Raji (cell line): ENCODE results near the gene RNF138.

Experiments used
- POLR2A ChIP-seq: IDR thresholded peaks from 2 replicates; pipeline ENCODE4 v1.6.1; 2011; ENCODE audit warnings: low read depth, low read length, control low read depth; ENCODE audit not compliant: insufficient read depth

The RNF138 gene, protein sequence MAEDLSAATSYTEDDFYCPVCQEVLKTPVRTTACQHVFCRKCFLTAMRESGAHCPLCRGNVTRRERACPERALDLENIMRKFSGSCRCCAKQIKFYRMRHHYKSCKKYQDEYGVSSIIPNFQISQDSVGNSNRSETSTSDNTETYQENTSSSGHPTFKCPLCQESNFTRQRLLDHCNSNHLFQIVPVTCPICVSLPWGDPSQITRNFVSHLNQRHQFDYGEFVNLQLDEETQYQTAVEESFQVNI

DNA sequence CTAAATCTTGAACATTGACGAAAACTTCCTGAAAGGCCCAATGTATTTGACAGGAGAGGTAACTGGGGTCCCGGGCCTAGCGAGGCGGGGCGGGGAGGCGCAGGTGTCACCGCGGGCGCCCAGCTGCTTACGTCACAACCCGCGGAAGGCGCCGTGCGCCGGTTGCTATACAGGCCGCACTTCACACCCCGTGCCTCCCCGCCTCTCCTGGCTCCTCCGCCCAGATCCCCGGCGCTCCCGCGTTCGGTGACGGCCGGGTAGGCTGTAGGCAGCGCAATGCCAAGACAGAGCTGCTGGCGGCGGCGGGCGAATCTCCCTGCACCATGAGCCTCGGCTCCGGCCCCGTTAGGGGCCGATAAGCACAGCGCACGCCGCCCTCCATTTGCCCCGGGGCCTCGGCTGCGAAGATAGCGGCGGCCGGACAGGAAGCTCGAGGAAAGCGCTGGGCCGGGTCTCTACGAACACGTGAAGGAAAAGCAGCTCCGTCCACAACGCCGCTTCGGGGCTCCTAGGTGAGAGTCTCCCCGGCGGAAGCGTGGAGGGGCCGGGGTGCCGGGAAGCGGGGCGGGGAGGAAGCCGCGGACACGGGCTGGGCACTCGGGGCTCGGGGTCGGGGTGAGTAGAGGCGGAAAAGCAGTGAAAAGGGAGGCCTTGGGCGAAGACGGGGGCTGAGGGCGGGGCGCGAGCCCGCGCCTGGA lies at the start of gene RNF138:
Gene RNF138, plus strand, starts transcription at position 151 of the 698 bp plus-strand sequence. CDS start 903 bp downstream, outside the sequence.
- TF ChIP-seq POLR2A = peak; percentile 76

DNA sequence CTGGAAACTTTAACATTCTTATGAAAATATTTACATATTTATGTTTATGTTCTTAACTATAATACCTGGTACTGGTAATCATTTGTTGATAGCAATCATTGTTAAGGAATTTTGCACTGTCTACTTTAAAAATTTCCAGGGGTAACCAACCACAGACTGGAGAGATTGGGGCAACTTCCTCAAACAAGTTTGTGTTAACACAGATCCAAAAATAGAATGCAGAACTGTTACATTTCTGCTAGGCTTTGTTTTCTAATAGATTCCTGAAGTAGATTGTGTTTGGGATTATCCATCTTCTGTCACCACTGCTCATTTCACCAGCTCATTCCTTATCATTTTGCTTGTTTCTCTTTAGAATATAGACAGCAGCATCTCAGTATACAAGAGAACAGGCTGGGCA lies 49.3 kb upstream of the RNF138 start:
- TF ChIP-seq POLR2A = no peak

GRCh38 chr18:32048507-32049091 lies 43.1 kb upstream of the RNF138 start:
- no peak for TF ChIP-seq POLR2A

DNA sequence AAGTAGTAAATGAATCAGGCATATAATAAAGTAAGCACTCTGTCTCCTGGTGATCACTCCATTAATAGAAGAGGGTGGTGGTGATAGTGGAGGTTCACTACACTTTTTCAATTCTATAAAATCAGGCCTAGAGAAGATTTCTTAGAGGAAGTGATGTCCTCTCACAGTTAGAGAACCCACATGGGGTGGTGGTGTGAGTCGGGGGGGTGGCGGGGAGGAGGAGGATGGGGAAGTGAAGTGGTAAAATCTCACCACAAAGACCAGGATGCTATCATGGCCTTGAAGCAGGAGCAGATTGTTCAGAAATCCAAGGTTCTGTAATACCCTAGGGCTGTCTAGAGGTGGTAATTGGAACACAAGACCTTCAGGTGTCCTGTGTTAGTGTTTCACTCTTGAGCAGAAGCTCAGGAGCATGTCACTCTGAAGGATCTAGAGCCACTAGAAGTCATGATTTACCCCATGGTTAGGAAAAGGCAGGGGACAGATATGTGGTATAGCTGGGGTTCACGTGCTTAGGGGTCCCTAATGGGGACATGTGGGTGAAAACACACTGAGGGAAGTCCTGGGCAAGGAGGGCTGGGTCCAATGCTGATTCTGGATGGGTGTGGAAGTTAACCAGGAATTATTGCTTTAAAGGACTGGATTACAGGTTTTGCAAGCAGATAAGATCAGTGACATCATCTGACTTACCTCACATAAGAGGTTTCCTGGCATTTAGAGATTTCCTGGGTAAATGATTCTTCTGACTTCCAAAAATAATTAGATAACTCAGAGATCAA lies 42.1 kb upstream of the RNF138 start:
- TF ChIP-seq POLR2A = no peak

DNA sequence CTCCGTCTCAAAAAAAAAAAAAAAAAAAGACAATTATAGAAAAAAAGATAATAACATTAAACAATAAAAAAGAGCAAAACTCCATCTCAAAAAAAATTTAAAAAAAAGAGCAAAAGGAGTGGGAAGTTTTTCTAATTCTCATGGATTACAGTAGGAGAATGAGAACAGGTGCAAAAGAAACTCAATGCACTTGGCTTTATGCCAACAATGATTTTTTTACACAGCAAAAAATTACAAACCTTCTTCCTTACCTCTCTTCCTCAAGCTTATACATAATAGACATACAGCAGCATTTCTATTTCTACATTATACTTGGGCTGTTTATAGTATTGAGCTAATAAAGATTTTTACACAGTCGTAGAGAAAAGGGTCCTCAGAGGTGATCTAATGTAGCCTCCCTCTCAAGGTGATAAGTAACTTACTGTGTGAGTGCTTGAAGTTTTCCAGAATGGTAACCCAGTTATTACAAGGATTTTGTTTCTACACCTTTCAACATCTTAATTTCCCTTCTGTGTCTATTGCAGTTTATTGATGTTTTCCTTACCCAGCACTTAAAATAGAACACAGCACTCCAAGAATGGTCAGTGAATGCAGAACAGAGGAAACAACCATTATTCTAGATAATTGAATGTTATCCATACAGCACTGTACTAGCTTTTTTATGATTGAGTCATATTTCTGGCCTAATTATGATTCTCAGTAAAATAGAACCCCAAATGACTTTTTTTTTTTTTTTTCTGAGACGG lies 34.9 kb upstream of the RNF138 start:
- TF ChIP-seq POLR2A = no peak

GRCh38 chr18:32057624-32058165 lies 34.0 kb upstream of the RNF138 start:
- no peak for TF ChIP-seq POLR2A

DNA sequence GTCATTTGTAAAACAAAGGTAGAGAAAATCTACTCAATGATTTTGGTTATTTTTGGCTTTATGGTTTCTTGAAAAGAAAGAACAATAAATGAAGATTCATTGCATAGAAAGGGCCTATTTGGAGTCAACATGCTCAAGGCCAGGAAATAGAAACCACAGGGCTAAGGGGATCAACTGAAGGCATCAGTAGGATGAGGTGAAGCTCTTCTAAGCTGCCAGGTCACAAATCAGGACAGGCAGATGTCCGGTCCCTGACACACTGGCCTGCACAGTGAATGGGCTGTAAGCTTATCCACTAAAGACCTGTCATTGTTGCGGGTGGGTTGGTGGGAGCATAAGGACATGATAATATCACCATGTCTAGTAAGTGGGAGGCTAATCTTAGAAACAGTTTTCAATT lies 31.6 kb upstream of the RNF138 start:
- TF ChIP-seq POLR2A = no peak

GRCh38 chr18:32067375-32068167 lies 24.1 kb upstream of the RNF138 start:
- TF ChIP-seq POLR2A = no peak

DNA sequence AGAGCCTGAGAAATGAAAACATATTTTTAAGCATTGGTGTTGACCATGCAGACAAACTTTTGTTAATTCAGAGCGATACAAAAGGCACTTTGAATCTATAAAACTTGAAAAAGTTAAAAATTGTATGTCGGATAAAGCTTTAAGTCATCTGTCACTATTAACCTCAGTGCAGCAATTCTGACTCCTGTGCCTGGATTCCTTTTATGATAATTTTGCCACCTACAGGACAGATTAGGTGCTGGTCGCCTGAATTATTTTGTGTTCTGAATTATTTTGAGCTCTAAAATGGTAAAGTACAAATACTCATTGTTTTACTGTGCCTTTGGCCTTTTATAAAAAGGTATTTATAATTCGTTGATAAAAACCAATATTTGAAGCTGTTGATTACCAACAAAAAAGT lies 19.4 kb upstream of the RNF138 start:
- TF ChIP-seq POLR2A = no peak

DNA sequence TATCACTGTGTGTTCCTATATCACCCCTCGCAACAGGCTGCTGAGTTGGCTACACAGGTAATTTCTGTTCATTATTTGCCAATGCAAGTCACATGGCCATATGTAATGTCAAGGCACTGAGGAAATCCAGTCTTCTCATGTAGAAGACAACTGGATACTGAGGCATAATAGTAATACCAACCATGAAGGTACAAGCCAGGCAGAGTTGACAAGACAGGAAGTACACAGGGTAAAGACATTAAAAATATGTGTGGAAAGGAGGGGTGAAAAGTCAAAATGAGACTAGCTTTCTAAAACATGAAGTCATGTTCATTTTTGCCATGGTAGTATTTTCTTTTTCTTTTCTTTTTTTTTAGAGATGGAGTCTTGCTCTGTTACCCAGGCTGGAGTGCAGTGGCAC lies 17.5 kb upstream of the RNF138 start:
- TF ChIP-seq POLR2A = no peak

DNA sequence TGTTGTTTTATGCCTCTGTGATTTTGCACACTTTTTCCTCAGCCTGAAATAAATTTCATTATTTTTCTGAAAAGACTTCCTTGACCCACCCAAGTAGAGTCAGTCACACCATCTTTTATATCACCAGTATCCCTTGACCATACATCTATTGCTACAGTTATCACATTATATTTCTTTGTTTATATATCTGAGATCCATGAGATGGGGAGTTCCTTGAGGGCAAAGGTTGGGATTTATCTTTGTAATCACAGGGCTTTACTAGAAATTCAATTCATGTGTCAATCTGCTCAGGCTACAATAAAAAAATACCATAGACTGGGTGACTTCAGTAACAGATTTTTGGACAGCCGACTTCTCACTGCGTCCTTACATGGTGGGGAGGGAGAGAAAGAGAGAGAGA lies 12.8 kb upstream of the RNF138 start:
- no peak for TF ChIP-seq POLR2A

DNA sequence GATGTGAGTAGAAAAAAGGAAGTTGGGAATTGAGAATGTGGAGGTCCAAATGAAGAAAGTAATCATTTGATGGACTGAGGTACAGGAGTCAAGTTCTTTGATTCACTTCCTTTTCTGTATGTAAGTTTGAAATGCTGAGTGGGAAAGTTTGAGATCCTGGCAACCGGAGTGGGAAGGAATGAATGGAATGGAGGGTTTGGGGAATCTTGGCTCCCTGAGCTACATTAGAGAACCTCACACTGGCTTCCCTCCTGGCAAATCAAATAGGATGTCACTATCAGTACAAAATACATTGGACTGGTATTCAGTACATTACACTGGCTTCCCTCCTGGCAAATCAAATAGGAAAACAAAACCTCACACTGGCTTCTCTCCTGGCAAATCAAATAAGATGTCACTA lies 9.8 kb upstream of the RNF138 start:
- TF ChIP-seq POLR2A = no peak

DNA sequence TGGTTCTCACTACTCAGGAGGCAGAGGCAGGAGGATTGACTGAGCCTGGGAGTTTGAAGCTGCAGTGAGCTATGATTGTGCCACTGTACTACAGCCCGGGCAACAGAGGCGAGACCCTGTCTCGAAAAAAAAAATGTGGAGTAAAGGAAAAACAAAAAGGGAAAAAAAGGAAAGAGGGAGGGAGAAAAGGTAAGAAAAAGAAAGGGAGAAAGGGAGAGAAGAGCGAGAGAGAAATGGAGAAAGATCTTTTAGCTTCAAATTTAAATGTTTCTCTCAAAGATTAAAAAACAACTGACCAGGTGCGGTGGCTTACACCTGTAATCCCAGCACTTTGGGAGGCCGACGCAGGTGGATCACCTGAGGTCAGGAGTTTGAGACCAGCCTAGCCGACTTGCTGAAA lies 7.9 kb upstream of the RNF138 start:
- no peak for TF ChIP-seq POLR2A

DNA sequence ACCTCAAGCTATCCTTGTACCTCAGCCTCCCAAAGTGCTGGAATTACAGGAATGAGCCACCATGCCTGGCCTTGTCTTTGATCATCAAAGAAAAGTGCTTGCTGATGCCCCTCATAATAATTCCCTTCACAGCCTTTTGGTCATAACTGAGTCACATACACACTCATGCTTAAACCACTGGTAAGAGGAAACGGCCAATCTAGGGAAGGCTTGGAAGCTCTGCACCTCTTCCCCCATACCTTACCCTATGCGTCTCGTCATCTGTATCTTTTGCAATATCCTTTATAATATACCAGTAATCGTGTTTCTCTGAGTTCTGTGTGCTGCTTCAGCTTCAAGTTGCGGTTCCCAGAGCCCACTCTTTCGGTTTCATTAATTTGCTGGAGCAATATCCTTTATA lies 4.8 kb upstream of the RNF138 start:
- no peak for TF ChIP-seq POLR2A
